KG1 (cell line): ENCODE data around the gene FANCC.
A peak's percentile ranks its signal among the peaks of the same experiment; 100 is the strongest.

ENCODE experiments used
- DNase-seq: peaks from one replicate; lab custom pipeline; 2025; lab: John Stamatoyannopoulos, UW

FANCC gene

GRCh38 chr9:95317119-95317892, at the start of gene FANCC:
FANCC (minus strand) TSS chr9:95317709; CDS start chr9:95249291, 68,418 bp downstream.
- peak; percentile 72 for DNase-seq

GRCh38 chr9:95366731-95367325, 49.3 kb upstream of the FANCC start:
- DNase-seq: no peak

GRCh38 chr9:95365766-95366165, 48.3 kb upstream of the FANCC start:
- no peak for DNase-seq

GRCh38 chr9:95363051-95363841, 45.7 kb upstream of the FANCC start:
- DNase-seq: no peak

GRCh38 chr9:95360866-95361265, 43.4 kb upstream of the FANCC start:
- DNase-seq: no peak

GRCh38 chr9:95357316-95357715, 39.8 kb upstream of the FANCC start:
- DNase-seq: no peak

- DNase-seq: no peak
Observed at GRCh38 chr9:95355500-95355899, 38.0 kb upstream of the FANCC start.

GRCh38 chr9:95351051-95351450, 33.5 kb upstream of the FANCC start:
- no peak for DNase-seq

GRCh38 chr9:95350266-95350665, 32.8 kb upstream of the FANCC start:
- DNase-seq: no peak

GRCh38 chr9:95349091-95350038, 31.9 kb upstream of the FANCC start:
- DNase-seq: no peak

- DNase-seq: no peak
Observed at GRCh38 chr9:95346021-95346420, 28.5 kb upstream of the FANCC start.

- DNase-seq: no peak
Observed at GRCh38 chr9:95344735-95345325, 27.3 kb upstream of the FANCC start.

GRCh38 chr9:95343725-95344287, 26.3 kb upstream of the FANCC start:
- DNase-seq: no peak

GRCh38 chr9:95342571-95342970, 25.1 kb upstream of the FANCC start:
- DNase-seq: no peak

- no peak for DNase-seq
Observed at GRCh38 chr9:95341293-95341962, 23.9 kb upstream of the FANCC start.

- DNase-seq: no peak
Observed at GRCh38 chr9:95338243-95338642, 20.7 kb upstream of the FANCC start.

- no peak for DNase-seq
Observed at GRCh38 chr9:95336281-95336680, 18.8 kb upstream of the FANCC start.

- no peak for DNase-seq
Observed at GRCh38 chr9:95333426-95333825, 15.9 kb upstream of the FANCC start.

- DNase-seq: no peak
Observed at GRCh38 chr9:95332860-95333259, 15.4 kb upstream of the FANCC start.

GRCh38 chr9:95330720-95331404, 13.4 kb upstream of the FANCC start:
- DNase-seq: no peak
